ENCODE measurements around the gene OR2D2.
"Not testable (repeated sequence)": the region's sequence is repeated elsewhere in the genome, so short reads cannot be mapped to it uniquely, and the experiment has no call there.

The OR2D2 gene

GRCh38 chr11:6892400-6892799, at the start of gene OR2D2:
OR2D2 (minus strand) TSS chr11:6892500; CDS start chr11:6892500, 0 bp downstream.
- DNase-seq (ENCODE audit: low read depth in 3 of 3), result no peak

DNA sequence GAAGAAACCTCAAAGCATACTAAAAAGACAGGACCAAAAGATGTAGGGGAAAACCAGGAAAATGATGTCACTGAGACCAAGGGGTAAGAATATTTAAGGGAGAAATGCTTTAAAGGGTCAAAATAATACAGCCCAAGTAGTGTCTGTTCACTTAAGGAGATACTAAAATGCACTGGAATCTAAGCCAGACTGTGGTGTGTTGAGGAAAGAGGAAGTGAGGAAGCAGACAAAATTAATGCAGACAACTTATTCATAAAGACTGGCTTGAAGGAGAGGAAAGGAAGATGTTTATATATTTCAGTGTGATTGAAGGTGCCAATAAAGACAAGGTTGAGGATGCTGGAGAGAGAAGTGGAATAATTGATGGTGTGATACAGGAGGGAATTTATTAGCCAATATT, 49.7 kb upstream of the OR2D2 start:
- no peak for DNase-seq (ENCODE audit: low read depth in 3 of 3)

DNA sequence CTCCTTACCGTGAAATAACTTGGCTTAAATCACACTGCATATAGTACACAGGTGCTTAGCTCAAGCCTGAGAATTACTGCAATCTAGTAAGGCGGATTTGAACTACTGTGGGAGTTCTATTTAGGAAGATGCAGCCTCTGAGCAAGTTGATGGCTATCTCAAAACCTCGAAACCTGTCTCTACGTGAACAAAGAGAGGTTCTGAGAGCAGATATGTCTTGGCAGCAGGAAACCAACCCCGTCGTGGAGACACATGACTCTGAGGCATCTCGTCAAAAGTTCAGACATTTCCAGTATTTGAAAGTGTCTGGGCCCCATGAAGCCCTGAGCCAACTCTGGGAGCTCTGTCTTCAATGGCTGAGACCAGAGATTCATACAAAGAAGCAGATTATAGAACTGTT, 39.8 kb upstream of the OR2D2 start:
- no peak for DNase-seq (ENCODE audit: low read depth in 3 of 3)

DNA sequence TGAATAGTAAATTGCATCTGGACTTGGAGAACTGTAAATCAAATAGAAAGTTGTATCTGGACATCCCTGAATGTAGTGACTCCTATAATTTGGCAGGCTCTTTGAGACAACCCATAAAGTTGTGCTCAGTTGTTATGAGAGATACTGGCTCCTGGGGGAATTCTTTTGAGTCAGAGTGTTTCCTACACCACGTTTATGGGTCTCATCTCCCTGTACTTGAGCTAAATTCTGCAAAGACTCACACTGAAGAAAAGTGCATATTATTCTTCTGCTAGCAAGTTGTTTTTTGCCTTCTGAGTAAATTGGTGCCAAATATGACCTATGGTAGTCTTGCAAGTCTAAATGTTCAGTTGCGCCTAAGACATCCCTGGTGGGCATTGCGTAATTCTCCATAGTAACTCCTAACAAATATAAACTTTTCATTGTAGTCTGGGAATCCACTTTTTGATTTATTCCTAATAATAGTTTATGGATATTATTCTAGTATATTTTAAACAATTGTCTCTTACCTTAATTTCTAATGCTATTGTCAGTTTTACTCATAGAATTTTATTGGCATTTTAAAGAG, 38.9 kb upstream of the OR2D2 start:
- no peak for DNase-seq (ENCODE audit: low read depth in 3 of 3)

- DNase-seq (ENCODE audit: low read depth in 3 of 3), result no peak
These were observed 36.6 kb upstream of the OR2D2 start for GRCh38 chr11:6928916-6929315.

DNA sequence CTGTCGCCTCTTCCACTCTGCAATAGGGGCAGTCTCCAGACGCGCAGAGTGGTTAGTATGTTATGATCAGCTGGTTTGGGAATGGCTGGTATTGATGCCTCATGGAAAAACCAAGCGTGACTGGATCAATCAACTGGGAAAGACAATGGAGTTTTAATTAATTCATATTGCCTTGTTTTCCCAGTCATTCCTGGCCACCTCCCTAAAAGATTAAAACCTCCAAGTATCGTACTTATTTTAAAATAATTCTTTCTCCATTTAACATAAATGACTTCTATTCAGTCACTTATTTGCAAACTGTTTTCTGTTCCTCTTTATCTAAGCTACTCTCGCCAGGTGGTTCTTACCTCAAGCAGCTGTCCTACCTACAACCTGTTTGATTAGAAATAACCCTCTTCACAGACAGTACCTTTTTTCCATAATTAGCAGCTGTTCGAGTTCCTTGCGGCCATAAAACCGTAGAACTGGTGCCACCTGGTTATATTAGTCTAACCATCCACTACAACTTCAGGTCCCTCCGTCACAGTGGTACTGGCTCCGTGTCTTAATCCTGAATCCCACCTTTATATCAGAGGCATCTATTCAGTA, 34.8 kb upstream of the OR2D2 start:
- no peak for DNase-seq (ENCODE audit: low read depth in 3 of 3)

GRCh38 chr11:6926208-6927029, 34.1 kb upstream of the OR2D2 start, which contains the start of gene ZNF215:
ZNF215 (plus strand) TSS chr11:6926426; CDS start chr11:6932273, 5,847 bp downstream.
- peak; percentile 1 to 49 (median 13) for DNase-seq (ENCODE audit: low read depth in 3 of 3)

DNA sequence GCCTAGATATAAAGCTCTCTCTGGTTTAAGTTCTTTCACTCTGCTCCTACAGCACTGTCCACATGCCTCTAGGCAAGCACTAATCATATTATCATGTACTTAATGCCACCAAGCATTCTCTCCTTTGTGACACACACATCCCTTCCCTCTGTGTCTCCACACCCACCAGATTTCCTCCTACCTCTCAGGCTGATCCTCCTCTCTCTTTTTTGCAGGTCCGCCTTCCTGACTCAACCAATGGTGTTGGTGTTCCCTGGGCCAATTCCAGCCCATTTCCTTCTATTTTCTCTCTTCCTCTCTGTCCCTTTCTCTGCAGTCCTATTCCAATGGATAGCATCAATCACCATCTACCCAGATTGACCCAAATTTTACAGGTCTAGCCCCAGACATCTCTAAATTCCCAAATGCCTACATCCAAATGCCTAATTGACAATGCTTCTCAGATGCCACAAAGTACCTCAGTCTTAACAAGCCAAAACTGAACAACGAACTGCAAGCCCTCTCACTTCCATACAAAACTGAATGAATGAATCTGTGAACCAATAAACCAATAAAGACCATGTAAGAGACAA, 33.4 kb upstream of the OR2D2 start:
- DNase-seq (ENCODE audit: low read depth in 3 of 3), result no peak

- DNase-seq (ENCODE audit: low read depth in 3 of 3), result no peak
These were observed 32.8 kb upstream of the OR2D2 start for GRCh38 chr11:6925007-6925577.

DNA sequence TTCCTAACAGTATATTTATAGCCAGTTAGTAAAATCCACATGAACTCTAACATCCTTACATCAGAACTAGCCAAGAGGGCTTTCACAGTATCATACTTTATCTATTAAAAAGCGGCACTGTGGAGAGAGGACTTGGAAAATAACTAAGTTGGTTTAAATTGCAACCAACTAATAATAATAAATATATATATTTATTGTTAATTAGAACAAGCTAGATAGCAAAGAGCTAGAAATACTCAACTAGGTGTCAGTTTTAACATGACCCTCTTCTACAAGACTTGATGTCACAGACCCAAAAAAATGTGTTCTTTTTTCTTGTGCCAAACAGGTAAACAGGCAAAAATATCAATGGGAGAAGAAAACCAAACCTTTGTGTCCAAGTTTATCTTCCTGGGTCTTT, 28.4 kb upstream of the OR2D2 start, which contains the start of gene OR2D3:
Gene OR2D3, plus strand, starts transcription at position 301 of the 400 bp plus-strand sequence. Its CDS starts 0 bp downstream, at position 301.
- DNase-seq (ENCODE audit: low read depth in 3 of 3), result no peak

DNA sequence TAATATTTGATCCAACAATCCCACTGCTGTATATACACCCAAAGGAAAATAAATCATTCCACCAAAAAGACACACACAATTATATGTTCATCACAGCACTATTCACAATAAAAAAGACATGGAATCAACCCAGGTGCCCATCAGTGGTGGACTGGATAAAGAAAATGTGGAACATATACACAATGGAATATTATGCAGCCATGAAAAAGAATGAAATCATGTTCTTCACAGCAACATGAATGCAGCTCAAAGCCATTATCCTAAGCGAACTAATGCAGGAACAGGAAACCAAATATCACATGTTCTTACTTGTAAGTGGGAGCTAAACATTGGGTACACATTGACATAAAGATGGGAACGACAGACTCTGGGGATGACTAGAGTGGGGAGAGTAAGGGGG, 27.4 kb upstream of the OR2D2 start:
- no peak for DNase-seq (ENCODE audit: low read depth in 3 of 3)

GRCh38 chr11:6911948-6912347, 19.6 kb upstream of the OR2D2 start:
- DNase-seq (ENCODE audit: low read depth in 3 of 3), result no peak

DNA sequence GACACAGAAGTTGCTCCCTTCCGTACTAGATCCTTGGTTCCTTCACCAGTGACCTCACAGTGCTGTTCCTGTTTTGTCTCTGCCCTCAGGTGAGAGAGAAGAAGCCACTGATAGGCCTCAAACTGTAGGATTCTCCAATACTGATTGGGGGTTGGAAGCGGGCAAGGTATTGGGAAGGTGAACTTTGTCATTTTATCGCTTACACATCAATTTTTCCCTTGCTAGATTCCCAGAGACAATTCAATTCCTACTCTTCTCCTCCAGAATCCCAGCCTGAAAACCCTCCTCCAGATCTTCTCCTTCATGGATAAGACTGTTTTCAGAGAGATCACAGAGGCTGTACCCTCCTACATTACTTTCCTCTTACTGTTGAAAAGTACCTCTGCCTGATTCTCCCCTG, 19.1 kb upstream of the OR2D2 start:
- no peak for DNase-seq (ENCODE audit: low read depth in 3 of 3)

- not testable (repeated sequence) for DNase-seq (ENCODE audit: low read depth in 3 of 3)
These were observed 12.5 kb upstream of the OR2D2 start for GRCh38 chr11:6904804-6905203.

GRCh38 chr11:6900327-6900999, 8.2 kb upstream of the OR2D2 start:
- no peak for DNase-seq (ENCODE audit: low read depth in 3 of 3)

DNA sequence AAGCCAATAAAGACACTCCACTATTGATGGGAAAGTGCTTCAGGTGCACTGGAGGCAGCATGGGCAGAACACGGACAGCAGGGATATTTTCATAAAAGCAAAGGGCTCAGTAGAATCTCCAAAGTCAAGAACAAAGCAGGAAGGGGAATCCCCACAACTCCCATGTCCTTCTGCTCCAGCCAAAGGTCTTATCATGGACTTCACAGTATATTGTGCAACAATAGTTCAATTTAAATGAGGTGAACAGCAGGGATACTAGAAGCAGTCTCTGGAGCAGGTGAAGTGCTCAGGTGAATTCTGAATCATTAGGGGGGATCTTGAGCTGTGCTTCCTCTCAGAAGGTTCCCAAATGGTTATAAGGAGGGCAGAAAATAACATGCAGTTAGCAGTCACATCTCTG, 6.6 kb upstream of the OR2D2 start:
- DNase-seq (ENCODE audit: low read depth in 3 of 3), result no peak

GRCh38 chr11:6895010-6895409, 2.7 kb upstream of the OR2D2 start:
- no peak for DNase-seq (ENCODE audit: low read depth in 3 of 3)

DNA sequence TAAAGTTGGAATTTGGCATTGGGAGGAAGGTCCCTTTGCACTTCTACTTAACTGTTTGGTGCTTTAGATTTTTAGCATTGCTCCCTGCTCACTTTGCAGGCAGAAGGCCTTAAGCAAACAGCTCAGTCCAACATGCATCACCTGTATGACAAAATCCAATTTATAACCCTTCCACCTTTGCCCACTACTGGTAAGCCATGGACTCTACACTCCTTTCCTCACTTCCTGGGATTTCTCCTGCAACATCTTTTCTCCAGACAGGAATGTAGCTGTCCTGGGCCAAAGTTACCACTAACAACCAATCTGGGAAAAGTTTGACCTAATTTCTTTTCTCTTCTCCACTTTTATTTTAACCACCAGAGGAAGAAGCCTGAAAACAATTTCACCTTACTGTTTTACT, 1.8 kb upstream of the OR2D2 start:
- DNase-seq (ENCODE audit: low read depth in 3 of 3), result no peak

GRCh38 chr11:6889835-6890234, 2.5 kb downstream of the OR2D2 start:
- no peak for DNase-seq (ENCODE audit: low read depth in 3 of 3)

DNA sequence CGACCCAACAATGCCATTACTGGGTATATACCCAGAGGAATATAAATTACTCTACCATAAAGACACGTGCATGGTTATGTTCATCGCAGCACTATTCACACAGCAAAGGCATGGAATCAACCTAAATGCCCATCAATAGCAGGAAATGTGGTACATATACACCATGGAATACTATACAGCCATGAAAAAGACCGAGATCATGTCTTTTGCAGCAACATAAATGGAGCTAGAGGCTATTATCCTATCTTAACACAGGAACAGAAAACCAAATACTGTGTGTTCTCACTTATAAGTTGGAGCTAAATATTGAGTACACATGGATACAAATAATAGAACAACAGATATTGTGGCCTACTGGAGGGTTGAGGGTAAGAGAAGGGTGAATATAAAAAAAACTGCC, 3.5 kb downstream of the OR2D2 start:
- DNase-seq (ENCODE audit: low read depth in 3 of 3), result no peak

DNA sequence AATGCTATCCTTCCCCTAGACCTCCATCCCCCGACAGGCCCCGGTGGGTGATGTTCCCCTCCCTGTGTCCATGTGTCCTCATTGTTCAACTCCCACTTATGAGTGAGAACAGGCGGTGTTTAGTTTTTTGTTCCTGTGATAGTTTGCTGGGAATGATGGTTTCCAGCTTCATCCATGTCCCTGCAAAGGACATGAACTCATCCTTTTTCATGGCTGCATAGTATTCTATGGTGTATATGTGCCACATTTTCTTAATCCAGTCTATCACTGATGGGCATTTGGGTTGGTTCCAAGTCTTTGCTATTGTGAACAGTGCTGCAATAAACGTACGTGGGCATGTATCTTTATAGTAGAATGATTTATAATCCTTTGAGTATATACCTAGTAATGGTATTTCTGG, 4.6 kb downstream of the OR2D2 start:
- DNase-seq (ENCODE audit: low read depth in 3 of 3), result not testable (repeated sequence)

DNA sequence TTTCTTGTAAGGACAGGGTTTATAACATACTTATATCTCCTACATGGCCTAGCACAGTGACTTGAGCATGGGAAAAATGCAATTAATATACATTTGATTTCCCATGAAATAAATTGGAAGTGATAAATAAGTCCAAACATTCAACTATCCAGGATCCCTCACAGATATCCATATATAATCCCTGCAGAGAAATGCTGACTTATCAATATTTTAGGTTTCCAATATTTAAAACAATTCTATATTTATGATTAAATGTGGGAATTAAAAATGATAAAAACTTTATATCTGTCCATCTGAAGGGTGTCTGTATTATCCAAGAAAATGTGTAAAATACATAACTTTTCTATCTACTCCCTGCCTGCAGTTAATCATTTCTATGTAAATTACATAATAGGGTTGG, 9.5 kb downstream of the OR2D2 start:
- DNase-seq (ENCODE audit: low read depth in 3 of 3), result no peak

All from stimulated activated CD4-positive, alpha-beta T cell treated with anti-CD3 and anti-CD28 coated beads, TNF-alpha, amount 100 ng/mL, for 48 hours (primary cell).